Measurements from ENCODE around the gene IL1RAPL2. TPM values are rescaled to one million over a fixed set of nuclear protein-coding genes. Genes with fewer than 3 reads are reported as not detected.

Gene IL1RAPL2
- total RNA-seq, 4 donors from 2014 or later, result not detected

- no peak for TF ChIP-seq POLR2A (IDR thresholded peaks at IDR 0.05)
- TF ChIP-seq CTCF (IDR thresholded peaks at IDR 0.05), result no peak
- Histone ChIP-seq H3K4me3 (no peak overlapping the region), H3K36me3 (no peaks in the 10 kb centered on the region), H3K4me1 (no peaks in the 10 kb centered on the region), H3K27ac (no peak overlapping the region), H3K27me3 (no peaks in the 10 kb centered on the region), H3K9me3 (no peaks in the 10 kb centered on the region)
- DNase-seq, result no peak
Observed at GRCh38 chrX:105483011-105483410, 917.0 kb downstream of the IL1RAPL2 start.

GRCh38 chrX:105488716-105489115 is 922.7 kb downstream of the IL1RAPL2 start:
- H3K4me1 ChIP-seq, result no peaks in the 10 kb centered on the region
- no peaks in the 10 kb centered on the region for H3K9me3 ChIP-seq
- no peak overlapping the region for H3K4me3 ChIP-seq
- H3K36me3 ChIP-seq, result no peaks in the 10 kb centered on the region
- H3K27ac ChIP-seq, result no peak overlapping the region
- TF ChIP-seq CTCF (IDR thresholded peaks at IDR 0.05) (no peak), POLR2A (IDR thresholded peaks at IDR 0.05) (no peak)
- no peaks in the 10 kb centered on the region for H3K27me3 ChIP-seq
- DNase-seq, result no peak

- Histone ChIP-seq H3K27ac (no peak overlapping the region), H3K9me3 (no peaks in the 10 kb centered on the region), H3K4me1 (no peaks in the 10 kb centered on the region), H3K36me3 (no peaks in the 10 kb centered on the region), H3K4me3 (no peak overlapping the region), H3K27me3 (no peaks in the 10 kb centered on the region)
- no peak for DNase-seq
- TF ChIP-seq POLR2A (IDR thresholded peaks at IDR 0.05), result no peak
- no peak for TF ChIP-seq CTCF (IDR thresholded peaks at IDR 0.05)
Observed at GRCh38 chrX:105495376-105495775, 929.4 kb downstream of the IL1RAPL2 start.

- TF ChIP-seq POLR2A (IDR thresholded peaks at IDR 0.05), result no peak
- no peak for TF ChIP-seq CTCF (IDR thresholded peaks at IDR 0.05)
- no peaks in the 10 kb centered on the region for H3K27me3 ChIP-seq
- H3K4me3 ChIP-seq, result no peak overlapping the region
- H3K36me3 ChIP-seq, result no peaks in the 10 kb centered on the region
- no peak overlapping the region for H3K27ac ChIP-seq
- no peak for DNase-seq
- H3K4me1 ChIP-seq, result no peaks in the 10 kb centered on the region
- no peaks in the 10 kb centered on the region for H3K9me3 ChIP-seq
Observed at GRCh38 chrX:105502336-105502735, 936.3 kb downstream of the IL1RAPL2 start.

GRCh38 chrX:105515561-105515960 is 949.6 kb downstream of the IL1RAPL2 start:
- Histone ChIP-seq H3K27me3 (no peaks in the 10 kb centered on the region), H3K9me3 (no peaks in the 10 kb centered on the region), H3K4me1 (no peaks in the 10 kb centered on the region), H3K4me3 (no peak overlapping the region), H3K36me3 (no peaks in the 10 kb centered on the region), H3K27ac (no peak overlapping the region)
- TF ChIP-seq POLR2A (IDR thresholded peaks at IDR 0.05) (no peak), CTCF (IDR thresholded peaks at IDR 0.05) (no peak)
- DNase-seq, result no peak

- no peak overlapping the region for H3K4me3 ChIP-seq
- no peaks in the 10 kb centered on the region for H3K9me3 ChIP-seq
Observed at GRCh38 chrX:105526431-105526830, 960.4 kb downstream of the IL1RAPL2 start.

More at GRCh38 chrX:105526431-105526830, 960.4 kb downstream of the IL1RAPL2 start:
- no peak for TF ChIP-seq CTCF (IDR thresholded peaks at IDR 0.05)
- no peak for TF ChIP-seq POLR2A (IDR thresholded peaks at IDR 0.05)
- H3K27ac ChIP-seq, result no peak overlapping the region
- H3K36me3 ChIP-seq, result no peaks in the 10 kb centered on the region
- H3K27me3 ChIP-seq, result no peaks in the 10 kb centered on the region
- no peak for DNase-seq
- no peaks in the 10 kb centered on the region for H3K4me1 ChIP-seq
